ENCODE measurements around the gene BAD. TPM values are rescaled to one million over a fixed set of nuclear protein-coding genes. Genes with fewer than 3 reads are reported as not detected.

The BAD gene
- total RNA-seq, 1 experiment from 2014 or later = 23.3 TPM

- WGBS (ENCODE audit: extremely low coverage, insufficient read length, low lambda C conversion rate) = no CpG with 5 or more reads among the region's 12 CpGs
- Mint-ChIP-seq H3K4me1 (peaks cover 22% of the 10 kb centered on the region in 2 experiments), H3K4me3 (peak overlapping the region in 1 of 2 experiments; percentile 26; a peak in 1 of 5 replicates)
These were observed 46.9 kb downstream of the BAD start for GRCh38 chr11:64237484-64237951.

More at GRCh38 chr11:64237484-64237951, 46.9 kb downstream of the BAD start:
- no peak overlapping the region for H4K5ac ChIP-seq (ENCODE audit: insufficient read length, low read depth, low read length)
- Mint-ChIP-seq H3K9me3 (no peaks in the 10 kb centered on the region), H3K27ac (no peak overlapping the region), H3K36me3 (ENCODE audit: insufficient read depth in 1 of 3, low read depth in 3 of 3) (peaks cover 4 to 26% (median 13%) of the 10 kb centered on the region in 3 experiments; a peak in 6 of 7 replicates), H3K27me3 (ENCODE audit: low read depth) (peaks cover 8% of the 10 kb centered on the region)
- H3K4me2 ChIP-seq (ENCODE audit: insufficient read depth, insufficient read length, low read length) = no peak overlapping the region
- no peak overlapping the region for H3K23ac ChIP-seq (ENCODE audit: insufficient read length, low read depth, low read length)
- TF ChIP-seq CTCF (conservative IDR thresholded peaks at IDR 0.05) = no peak
- no peak overlapping the region for H2AK5ac ChIP-seq (ENCODE audit: insufficient read length, low read length)
- H3K9ac ChIP-seq (ENCODE audit: extremely low read depth, insufficient read length, low read length) = no peak overlapping the region
- H3K79me2 ChIP-seq (ENCODE audit: insufficient read depth, low read length) = peaks cover 2% of the 10 kb centered on the region; the same call in 1 of the 2 replicates
- H2BK5ac ChIP-seq (ENCODE audit: insufficient read length, low read length) = no peak overlapping the region
- H2BK120ac ChIP-seq (ENCODE audit: low read depth, low read length, poor library complexity, severe bottlenecking) = no peak overlapping the region
- H4K20me1 ChIP-seq (ENCODE audit: control insufficient read depth, insufficient read depth, insufficient read length) = no peaks in the 10 kb centered on the region
- H3K9me3 ChIP-seq (ENCODE audit: control insufficient read depth, low read depth, low read length) = no peaks in the 10 kb centered on the region
- H4K8ac ChIP-seq (replicated peaks; ENCODE audit: insufficient read length, low read depth, low read length) = no peak overlapping the region
- H3K79me1 ChIP-seq (ENCODE audit: insufficient read depth, low read depth, low read length, poor library complexity, severe bottlenecking) = no peaks in the 10 kb centered on the region
- peaks cover 19% of the 10 kb centered on the region for H3K23me2 ChIP-seq (ENCODE audit: insufficient read length, low read depth, low read length, poor library complexity, severe bottlenecking)
- H3T11ph ChIP-seq (ENCODE audit: low read length) = no peak overlapping the region
- DNase-seq = no peak
- H4K91ac ChIP-seq (ENCODE audit: insufficient read length, low read depth, low read length) = no peak overlapping the region
- no peak overlapping the region for H3K27ac ChIP-seq (ENCODE audit: insufficient read length, low read depth, low read length)
- H2BK15ac ChIP-seq (ENCODE audit: low read depth, low read length) = no peak overlapping the region
- no peak overlapping the region for H3K14ac ChIP-seq (ENCODE audit: insufficient read depth, low read length)
- H3K4me1 ChIP-seq (ENCODE audit: insufficient read depth, low read length) = no peaks in the 10 kb centered on the region
- H3K4ac ChIP-seq (ENCODE audit: low read depth, low read length) = no peak overlapping the region
- H2AFZ ChIP-seq (ENCODE audit: low read length) = no peak overlapping the region
- H3K27me3 ChIP-seq (ENCODE audit: insufficient read depth, low read length) = no peaks in the 10 kb centered on the region; the same call in 1 of the 2 replicates
- H3K56ac ChIP-seq (ENCODE audit: insufficient read length, low read depth, low read length) = no peak overlapping the region
- H2BK20ac ChIP-seq (ENCODE audit: low read depth, low read length, poor library complexity, severe bottlenecking) = no peak overlapping the region
- H2BK12ac ChIP-seq (ENCODE audit: insufficient read length, low read depth, low read length) = no peak overlapping the region
- H3K18ac ChIP-seq (ENCODE audit: insufficient read length, low read depth, low read length) = no peak overlapping the region
